Heart right ventricle (tissue), 16 donors: Measurements from ENCODE around the gene PRKN. TPM values are rescaled to one million over a fixed set of nuclear protein-coding genes. Genes with fewer than 3 reads are reported as not detected.

ENCODE experiments used
- ATAC-seq, 8 donors: fragments of 200-7000 bp; cut with Tn5 transposase; one replicate each; pipeline ENCODE4 v1.9.1; 2020; ENCODE audit warnings: mild to moderate bottlenecking in 8 of 8, moderate library complexity in 8 of 8, moderate number of reproducible peaks in 1 of 8
- DNase-seq, 2 donors: peaks; one replicate each; pipeline ENCODE4 v3.0.0-alpha.2; 2020
- H3K27ac ChIP-seq, 10 donors: fragments of 200-600 bp; sonication (generic) in 2 of 10; one replicate each; pipeline versions ENCODE4 v1.5.0 to v1.8.0; 2020 to 2022; ENCODE audit warnings: mild to moderate bottlenecking in 3 of 10
- H3K27me3 ChIP-seq, 7 donors: fragments of 200-600 bp; one replicate each; pipeline ENCODE4 v1.8.0; 2021 to 2022; ENCODE audit warnings: mild to moderate bottlenecking in 2 of 7
- H3K36me3 ChIP-seq, 9 donors: fragments of 200-600 bp; sonication (generic) in 1 of 9; one replicate each; pipeline versions ENCODE4 v1.5.0 to v1.8.0; 2020 to 2022; ENCODE audit warnings: mild to moderate bottlenecking in 2 of 9
- H3K4me1 ChIP-seq, 9 donors: fragments of 200-600 bp; sonication (generic) in 1 of 9; one replicate each; pipeline versions ENCODE4 v1.5.0 to v1.8.0; 2020 to 2022; ENCODE audit warnings: mild to moderate bottlenecking in 4 of 9
- H3K4me3 ChIP-seq, 10 donors: fragments of 200-600 bp; sonication (generic) in 2 of 10; one replicate each; pipeline versions ENCODE4 v1.5.0 to v1.8.0; 2020 to 2022; ENCODE audit warnings: mild to moderate bottlenecking in 7 of 10, moderate library complexity in 2 of 10
- H3K9me3 ChIP-seq, 11 donors: fragments of 200-600 bp in 10 of 11; sonication (generic) in 2 of 11; one replicate each; pipeline versions ENCODE4 v1.5.0 to v1.8.0; 2013 to 2022; ENCODE audit warnings: mild to moderate bottlenecking in 2 of 11, control low read depth in 1 of 11, moderate library complexity in 1 of 11
- WGBS, 2 donors: extraction: QIAGEN DNeasy Blood & Tissue Kit; methylation state at CpG; one replicate each; pipeline ENCODE4 v1.1.7; 2013; ENCODE audit warnings: inconsistent platforms in 1 of 2; 5-methylcytosine and 5-hydroxymethylcytosine counted together
- intact Hi-C, 10 donors: fragments of 100-400 bp; cut with DNase I; formaldehyde crosslinking; loops; one replicate each; pipeline versions ENCODE4 v1.11.1 to v1.14.2; 2022
- polyA plus RNA-seq, 2 donors: library from polyadenylated mRNA; stranded (reverse); fragments of 200-250 nt; gene quantifications; one replicate each; pipeline ENCODE4 v1.2.3, GENCODE V29; 2013
- total RNA-seq, 10 donors: library from RNA; stranded (reverse); fragmentation: NEBNext Ultra II Directional in 3 of 10; extraction: Animal tissue kit (Norgen Biotek cat#: 25700) in 3 of 10; gene quantifications; one replicate each; pipeline versions ENCODE4 v1.2.1 to v1.2.4, GENCODE V29; 2021 to 2023
- TF ChIP-seq, protein P1 (sequence below), 9 donors: fragments of 200-600 bp; sonication (generic) in 2 of 9; IDR thresholded peaks; one replicate each; pipeline versions ENCODE4 v1.5.0 to v1.8.0; 2021 to 2022; ENCODE audit warnings: antibody characterized with exemption in 9 of 9, mild to moderate bottlenecking in 5 of 9, moderate library complexity in 1 of 9
- donor health status: Arrhythmogenic right ventricular cardiomyopathy.
- donor health status: ischemic (EF 13 %, LVEDD 7.1; RV severe dilation, severe dysfunction).
- donor health status: healthy with polysubstance abuse.
- donor health status: DM: no; HTN: yes; CAD: no.
- donor health status: DM: no; HTN: no; CAD: no.
- donor health status: ischemic (EF 25% LVEDD 6.9; RV normal size, moderate dysfunction).
- donor health status: ischemic (EF 25% LVEDD 5.7; RV mildly dilated, moderate dysfunction).
- donor health status: healthy.
- donor health status: DM: yes; HTN: yes; CAD: no.
- donor health status: Ischemic cardiomyopathy.
- donor health status: ischemic (EF 35%, LVEDD 5.7; RV mildly dilated, moderate dysfunction).
- donor health status: nonischemic (EF 11% LVEDD 7.7; RV severe dilation, severe dysfunction).
- donor health status: DM: yes; HTN: yes; CAD: no.
- donor health status: PGD.
- donor health status: ischemic (EF 29% LVEDD 5.4; RV normal size, mild dysfunction).
- donor health status: nonischemic (EF 23%, LVEDD 6.1; RV moderate dilation, normal function).

The PRKN gene
- total and polyA plus RNA-seq, 12 donors, result 2.3 to 27.7 (median 26.3) TPM

DNA sequence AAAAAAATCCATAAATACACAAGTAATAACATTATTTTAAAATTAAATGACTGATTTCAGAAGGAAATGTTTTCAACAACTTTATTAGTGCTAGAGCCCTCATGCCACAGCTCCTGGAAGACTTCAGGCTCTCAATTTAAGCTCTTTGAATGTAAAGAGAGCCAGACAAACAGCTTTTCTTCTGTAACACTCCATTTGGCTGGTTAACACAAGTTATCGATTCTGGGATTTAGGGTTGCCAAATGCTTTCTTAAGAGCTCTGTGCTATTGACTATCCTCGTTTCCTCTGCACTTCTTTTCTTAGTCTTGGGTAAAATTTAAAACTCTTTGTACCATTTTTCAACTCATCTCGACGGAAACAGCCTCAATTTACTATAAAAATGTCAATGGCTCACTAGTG is 402.5 kb downstream of the PRKN start:
- no peak overlapping the region for H3K4me3 ChIP-seq
- ATAC-seq, result no peak
- H3K27me3 ChIP-seq, result no peaks in the 10 kb centered on the region
- H3K4me1 ChIP-seq, result no peaks in the 10 kb centered on the region
- peaks cover 0 to 34% (median 13%) of the 10 kb centered on the region in 11 donors for H3K9me3 ChIP-seq
- no peak for DNase-seq
- intact Hi-C loops, result no loop called here
- 80 to 85% methylated on average over 4 of the region's 4 CpGs for WGBS, 2 donors
- no peaks in the 10 kb centered on the region for H3K36me3 ChIP-seq
- TF ChIP-seq, protein P1, sequence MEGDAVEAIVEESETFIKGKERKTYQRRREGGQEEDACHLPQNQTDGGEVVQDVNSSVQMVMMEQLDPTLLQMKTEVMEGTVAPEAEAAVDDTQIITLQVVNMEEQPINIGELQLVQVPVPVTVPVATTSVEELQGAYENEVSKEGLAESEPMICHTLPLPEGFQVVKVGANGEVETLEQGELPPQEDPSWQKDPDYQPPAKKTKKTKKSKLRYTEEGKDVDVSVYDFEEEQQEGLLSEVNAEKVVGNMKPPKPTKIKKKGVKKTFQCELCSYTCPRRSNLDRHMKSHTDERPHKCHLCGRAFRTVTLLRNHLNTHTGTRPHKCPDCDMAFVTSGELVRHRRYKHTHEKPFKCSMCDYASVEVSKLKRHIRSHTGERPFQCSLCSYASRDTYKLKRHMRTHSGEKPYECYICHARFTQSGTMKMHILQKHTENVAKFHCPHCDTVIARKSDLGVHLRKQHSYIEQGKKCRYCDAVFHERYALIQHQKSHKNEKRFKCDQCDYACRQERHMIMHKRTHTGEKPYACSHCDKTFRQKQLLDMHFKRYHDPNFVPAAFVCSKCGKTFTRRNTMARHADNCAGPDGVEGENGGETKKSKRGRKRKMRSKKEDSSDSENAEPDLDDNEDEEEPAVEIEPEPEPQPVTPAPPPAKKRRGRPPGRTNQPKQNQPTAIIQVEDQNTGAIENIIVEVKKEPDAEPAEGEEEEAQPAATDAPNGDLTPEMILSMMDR (IDR thresholded peaks at IDR 0.05), result no peak
- no peak overlapping the region for H3K27ac ChIP-seq

DNA sequence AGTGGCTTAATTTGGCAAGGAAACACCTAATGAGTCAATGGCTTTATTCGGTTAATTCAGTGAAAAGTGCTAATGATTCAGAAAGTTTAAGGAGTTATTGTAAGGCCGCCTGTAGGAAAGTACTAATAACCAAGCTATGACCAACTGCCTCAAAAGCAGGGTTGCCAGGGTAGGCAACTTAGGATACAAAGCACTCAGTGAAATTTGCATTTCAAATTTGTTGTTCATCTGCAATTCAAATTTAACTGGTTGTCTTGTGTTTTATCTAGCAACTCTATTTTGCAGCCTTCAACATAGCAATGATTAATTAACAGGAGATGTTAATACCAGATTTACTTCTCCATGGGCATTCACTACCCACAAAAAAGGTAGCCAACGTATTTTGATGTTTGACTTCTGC is 412.3 kb downstream of the PRKN start:
- TF ChIP-seq, protein P1 (IDR thresholded peaks at IDR 0.05), result no peak
- Histone ChIP-seq H3K27ac (no peak overlapping the region), H3K27me3 (no peaks in the 10 kb centered on the region), H3K4me1 (no peaks in the 10 kb centered on the region), H3K36me3 (no peaks in the 10 kb centered on the region), H3K9me3 (peaks cover 0 to under 1% (median 0%) of the 10 kb centered on the region in 11 donors), H3K4me3 (no peak overlapping the region)
- intact Hi-C loops, result no loop called here
- DNase-seq, result no peak
- no peak for ATAC-seq
- WGBS, 2 donors, result 88 to 91% methylated on average over 3 of the region's 3 CpGs

DNA sequence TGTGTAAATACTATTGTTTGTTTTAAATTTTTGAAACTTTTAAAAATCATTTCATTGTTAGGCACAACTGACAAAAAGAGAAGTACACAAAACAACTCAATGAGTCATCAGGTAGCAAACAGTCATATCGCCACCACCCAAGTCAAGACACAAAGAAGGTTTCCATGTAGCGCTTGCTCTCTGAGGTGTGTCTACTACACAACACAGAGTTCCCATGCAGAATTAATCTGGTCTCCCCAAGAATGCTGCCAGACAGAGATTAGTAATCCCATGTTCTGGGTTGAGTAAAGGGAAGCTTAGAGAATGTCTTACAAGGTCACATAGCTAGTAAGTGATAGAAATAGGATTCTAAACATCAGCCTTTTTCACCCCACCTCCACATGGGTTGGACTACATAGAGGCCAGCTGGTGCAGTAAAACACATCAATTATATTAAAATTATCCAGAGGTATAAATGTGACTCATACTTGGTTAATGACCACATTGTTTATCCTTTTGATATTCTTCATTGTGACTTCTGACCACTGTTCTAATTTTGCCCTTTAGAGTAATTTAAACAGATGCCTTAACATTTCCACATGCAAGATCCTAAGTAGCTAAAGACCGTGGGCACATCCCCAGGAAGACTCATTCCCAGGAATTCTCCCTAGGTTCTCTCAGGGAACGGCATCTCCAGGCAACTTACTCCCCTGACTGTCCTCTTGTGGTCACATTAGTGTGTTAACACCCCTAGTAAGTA is 413.5 kb downstream of the PRKN start:
- H3K36me3 ChIP-seq, result no peaks in the 10 kb centered on the region
- intact Hi-C loops, result no loop called here
- H3K27me3 ChIP-seq, result no peaks in the 10 kb centered on the region
- no peaks in the 10 kb centered on the region for H3K9me3 ChIP-seq
- WGBS, 2 donors, result 87 to 91% methylated on average over 4 of the region's 4 CpGs
- H3K27ac ChIP-seq, result no peak overlapping the region
- ATAC-seq (no peak), DNase-seq (no peak)
- no peak overlapping the region for H3K4me3 ChIP-seq
- no peaks in the 10 kb centered on the region for H3K4me1 ChIP-seq
- TF ChIP-seq, protein P1 (IDR thresholded peaks at IDR 0.05), result no peak

DNA sequence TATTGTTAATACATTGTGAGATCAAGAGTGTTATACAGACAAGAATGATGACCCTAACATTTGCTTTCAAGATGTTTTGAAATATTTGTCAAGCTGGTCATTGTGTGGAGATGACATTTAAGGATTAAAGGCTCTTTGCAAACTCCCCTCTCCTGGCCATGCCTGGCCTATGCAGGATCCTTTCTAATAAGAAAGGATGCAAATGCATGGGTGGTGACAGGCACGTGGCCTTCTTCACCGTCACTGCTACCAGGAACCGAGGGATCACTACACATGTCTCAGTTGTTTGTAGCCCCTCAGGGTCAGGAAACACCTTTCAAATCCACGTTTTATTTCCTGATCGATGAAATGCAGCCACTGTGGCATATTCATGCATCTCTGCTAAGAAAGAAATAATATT is 419.7 kb downstream of the PRKN start:
- no peaks in the 10 kb centered on the region for H3K27me3 ChIP-seq
- H3K27ac ChIP-seq, result no peak overlapping the region
- H3K36me3 ChIP-seq, result no peaks in the 10 kb centered on the region
- TF ChIP-seq, protein P1 (IDR thresholded peaks at IDR 0.05), result no peak
- H3K4me1 ChIP-seq, result no peaks in the 10 kb centered on the region
- ATAC-seq, result no peak
- no peaks in the 10 kb centered on the region for H3K9me3 ChIP-seq
- no peak for DNase-seq
- intact Hi-C loops, result no loop called here
- H3K4me3 ChIP-seq, result no peak overlapping the region
- 69% methylated on average over 5 of the region's 5 CpGs for WGBS, 2 donors
